K562 treated with DMSO at 1 percent for 48 hours (cell line): ENCODE data around the gene WDFY4. TPM values are rescaled to one million over a fixed set of nuclear protein-coding genes. Genes with fewer than 3 reads are reported as not detected.

Experiments
- total RNA-seq: library from RNA; unstranded; fragments of 300-600 nt; gene quantifications from 2 replicates; pipeline ENCODE4 v1.2.3, GENCODE V29; 2022; ENCODE audit warnings: low replicate concordance; ENCODE audit errors: extremely low read depth

Gene WDFY4
- not detected in 2 replicates for total RNA-seq

DNA sequence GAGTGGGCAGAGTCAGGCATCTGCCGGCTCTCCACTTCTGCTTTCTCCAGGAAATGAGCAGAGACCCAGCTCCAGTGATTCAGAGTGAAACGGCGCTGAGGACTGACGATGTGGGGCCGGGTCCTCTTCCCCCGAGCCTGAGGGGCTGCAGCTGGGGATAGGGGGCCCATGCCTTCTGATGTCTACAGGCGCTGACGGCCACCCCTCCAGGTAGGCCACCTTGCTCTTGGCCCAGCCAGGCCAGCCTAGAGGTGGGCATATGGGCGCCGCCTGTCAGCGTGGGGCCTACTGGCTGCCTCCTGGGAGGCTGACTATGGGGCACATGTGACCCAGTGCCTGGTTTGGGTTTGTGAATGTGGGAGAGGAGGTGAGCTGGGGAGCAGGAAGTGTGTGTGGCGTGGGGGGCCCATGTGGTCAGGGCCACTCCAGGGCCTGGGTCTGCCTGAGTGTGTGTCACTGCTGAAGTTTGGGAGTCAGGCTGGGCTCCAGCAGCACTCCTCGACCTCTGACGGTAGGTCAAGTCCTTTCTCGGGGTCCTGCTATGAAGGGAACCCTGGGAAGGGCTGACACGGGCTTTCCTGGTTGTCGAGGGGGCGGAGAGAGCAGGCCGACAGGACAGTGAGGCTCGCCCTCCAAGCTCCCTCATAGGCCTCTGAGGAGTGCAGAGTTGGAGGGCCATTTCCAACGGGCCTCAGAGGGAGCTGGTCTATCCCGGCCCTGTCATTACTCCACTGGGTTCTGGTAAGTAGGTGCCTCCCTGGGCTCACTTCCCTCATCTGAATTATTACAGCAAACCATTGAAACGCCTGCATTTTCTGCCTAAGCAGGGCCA is at the start of gene WDFY4:
Gene WDFY4 (plus strand): TSS at position 82 of the 832 bp plus-strand sequence. CDS start 24,860 bp downstream, outside the sequence.

GRCh38 chr10:48939790-48940325 is 255.2 kb downstream of the WDFY4 start, which contains the start of gene LRRC18:
LRRC18 (minus strand) TSS chr10:48939840; CDS start chr10:48914155, 25,685 bp downstream.

Other genes with a start within 250 kb of the WDFY4 start
- gene ARHGAP22, start 79.8 kb upstream of the WDFY4 start, total RNA-seq: not detected in 2 replicates